OCI-M2 (cell line): Measurements from ENCODE around the gene BCAS1.

ENCODE experiments used
- DNase-seq: peaks from one replicate; lab custom pipeline; 2025; ENCODE audit not compliant: unreplicated experiment; lab: John Stamatoyannopoulos, UW

The BCAS1 gene

GRCh38 chr20:54051068-54051467 lies 19.3 kb downstream of the BCAS1 start:
- DNase-seq, result no peak

GRCh38 chr20:54048891-54049545 lies 21.4 kb downstream of the BCAS1 start:
- no peak for DNase-seq

GRCh38 chr20:54048481-54048880 lies 21.9 kb downstream of the BCAS1 start:
- no peak for DNase-seq

- DNase-seq, result no peak
These were observed 22.7 kb downstream of the BCAS1 start for GRCh38 chr20:54047720-54048119.

GRCh38 chr20:54047048-54047447 lies 23.3 kb downstream of the BCAS1 start:
- DNase-seq, result no peak

- DNase-seq, result peak; percentile 28
These were observed 26.2 kb downstream of the BCAS1 start for GRCh38 chr20:54044156-54044555.

GRCh38 chr20:54043076-54043967 lies 27.1 kb downstream of the BCAS1 start:
- DNase-seq, result no peak

GRCh38 chr20:54042021-54042420 lies 28.4 kb downstream of the BCAS1 start:
- no peak for DNase-seq

GRCh38 chr20:54041336-54041735 lies 29.1 kb downstream of the BCAS1 start:
- no peak for DNase-seq

GRCh38 chr20:54040531-54040930 lies 29.9 kb downstream of the BCAS1 start:
- no peak for DNase-seq

- no peak for DNase-seq
These were observed 31.4 kb downstream of the BCAS1 start for GRCh38 chr20:54038961-54039360.

- DNase-seq, result no peak
These were observed 32.9 kb downstream of the BCAS1 start for GRCh38 chr20:54037525-54037924.

GRCh38 chr20:54029643-54030042 lies 40.8 kb downstream of the BCAS1 start:
- no peak for DNase-seq

GRCh38 chr20:54029176-54029575 lies 41.2 kb downstream of the BCAS1 start:
- DNase-seq, result no peak

- no peak for DNase-seq
These were observed 42.0 kb downstream of the BCAS1 start for GRCh38 chr20:54028276-54029011.

- DNase-seq, result no peak
These were observed 42.7 kb downstream of the BCAS1 start for GRCh38 chr20:54027704-54028103.

- no peak for DNase-seq
These were observed 43.9 kb downstream of the BCAS1 start for GRCh38 chr20:54026295-54027064.

GRCh38 chr20:54025251-54025771 lies 45.1 kb downstream of the BCAS1 start:
- DNase-seq, result no peak

GRCh38 chr20:54023406-54023805 lies 47.0 kb downstream of the BCAS1 start:
- DNase-seq, result no peak

- no peak for DNase-seq
These were observed 48.8 kb downstream of the BCAS1 start for GRCh38 chr20:54021446-54022235.
